ENCODE results near the gene BUB3. TPM values are rescaled to one million over a fixed set of nuclear protein-coding genes. Genes with fewer than 3 reads are reported as not detected.

Gene BUB3
- total and polyA plus RNA-seq, 2 of the 13 experiments (the other 11 are each of a cell fraction or from before 2014, with no cell fraction given): 174 to 188 TPM

GRCh38 chr10:123157210-123157609, 3.0 kb downstream of the BUB3 start (continued):
- TF ChIP-seq ZNF580 (CRISPR knock-in tag; IDR thresholded peaks at IDR 0.05; ENCODE audit: borderline replicate concordance, low read depth) (no peak), ZNF850 (CRISPR knock-in tag; conservative IDR thresholded peaks at IDR 0.05) (no peak), ZNF788 (CRISPR knock-in tag; IDR thresholded peaks at IDR 0.05; ENCODE audit: borderline replicate concordance) (no peak), CEBPZ (IDR thresholded peaks at IDR 0.05; ENCODE audit: low read length) (no peak), ZNF282 (IDR thresholded peaks at IDR 0.05; ENCODE audit: partially characterized antibody) (no peak), FOSL2 (CRISPR knock-in tag; IDR thresholded peaks at IDR 0.05) (peak; percentile 65), RFX1 (IDR thresholded peaks at IDR 0.05) (no peak), FOXK2 (IDR thresholded peaks at IDR 0.05) (no peak), DZIP1 (CRISPR knock-in tag; IDR thresholded peaks at IDR 0.05) (no peak), TRAFD1 (CRISPR knock-in tag; IDR thresholded peaks at IDR 0.05; ENCODE audit: borderline replicate concordance) (no peak), ZNF784 (CRISPR knock-in tag; IDR thresholded peaks at IDR 0.05; ENCODE audit: borderline replicate concordance) (no peak), MED1 (CRISPR knock-in tag; IDR thresholded peaks at IDR 0.05) (peak; percentile 60; the same call in 1 of the 2 replicates), CEBPG (CRISPR knock-in tag; IDR thresholded peaks at IDR 0.05) (peak; percentile 48), ETS1 (CRISPR knock-in tag; IDR thresholded peaks at IDR 0.05) (no peak), RXRB (CRISPR knock-in tag; IDR thresholded peaks at IDR 0.05; ENCODE audit: borderline replicate concordance) (peak; percentile 15; the same call in 1 of the 2 replicates), BCL6 (CRISPR knock-in tag; IDR thresholded peaks at IDR 0.05) (no peak), RARA (CRISPR knock-in tag; IDR thresholded peaks at IDR 0.05) (0 out of 2 replicates have a peak, but pooled peaks have one; percentile 8), TEAD3 (CRISPR knock-in tag; optimal IDR thresholded peaks at IDR 0.05; ENCODE audit: borderline replicate concordance) (peak; percentile 40), ZFP91 (CRISPR knock-in tag; IDR thresholded peaks at IDR 0.05; ENCODE audit: borderline replicate concordance) (no peak), GABPB1 (CRISPR knock-in tag; IDR thresholded peaks at IDR 0.05) (no peak)

Data from HepG2 (cell line).